ENCODE data around the gene SEMA3D. TPM values are rescaled to one million over a fixed set of nuclear protein-coding genes. Genes with fewer than 3 reads are reported as not detected.
A peak's percentile ranks its signal among the peaks of the same experiment; 100 is the strongest.

Gene SEMA3D
- total and polyA plus RNA-seq, 9 of the 15 experiments (the other 6 are each of a cell fraction or from before 2014, with no cell fraction given), result 0.01 to 0.10 (median 0.04) TPM; not detected in 1

DNA sequence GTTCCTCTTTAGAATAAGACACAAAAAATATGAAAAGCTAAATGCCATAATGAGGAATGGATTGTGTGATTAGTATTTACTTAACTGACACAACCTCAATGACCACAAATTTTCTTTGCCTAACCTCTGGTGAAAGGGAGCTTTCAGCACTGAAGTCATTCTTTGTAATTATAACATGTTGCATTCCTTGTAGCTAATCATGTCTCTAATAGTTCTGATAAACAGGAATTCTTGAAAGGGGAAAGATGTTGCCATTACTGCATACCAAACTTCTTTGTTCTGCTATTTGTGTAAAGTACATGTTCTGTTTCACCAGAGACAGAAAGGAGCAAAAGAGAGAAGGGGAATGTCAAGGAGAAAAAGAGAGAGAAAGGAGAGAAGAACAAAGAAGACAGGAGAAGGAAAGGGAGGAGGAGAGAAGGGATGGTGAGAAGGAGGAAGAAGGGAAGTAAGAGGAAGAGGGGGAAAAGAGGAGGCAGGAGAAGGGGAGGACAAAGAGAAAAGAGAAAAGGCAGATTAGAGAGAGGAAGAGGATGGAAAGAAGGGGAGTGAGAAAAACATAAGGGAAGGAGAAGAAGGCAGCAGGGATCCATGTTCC is 120.9 kb downstream of the SEMA3D start:
- no TSS peak for BruUV-seq (replicated peaks)
- Histone ChIP-seq H3K27ac (ENCODE audit: extremely low read depth, low read depth, low read length) (no peak overlapping the region), H3K27me3 (ENCODE audit: control insufficient read depth in 2 of 2, insufficient read depth in 2 of 2, low read length in 2 of 2) (no peaks in the 10 kb centered on the region), H3K36me3 (ENCODE audit: control insufficient read depth, insufficient read depth, low read length) (no peaks in the 10 kb centered on the region), H3K9me3 (replicated peaks; ENCODE audit: control insufficient read depth, insufficient read depth, low read depth, low read length) (no peaks in the 10 kb centered on the region), H3K9me1 (ENCODE audit: control insufficient read depth, insufficient read depth, low read length) (no peaks in the 10 kb centered on the region), H3K9ac (ENCODE audit: insufficient read depth in 1 of 2, low read depth in 2 of 2, low read length in 2 of 2) (no peak overlapping the region), H3K4me1 (replicated peaks in 1 of 2; ENCODE audit: control insufficient read depth in 2 of 2, insufficient read depth in 2 of 2, low read length in 2 of 2) (no peaks in the 10 kb centered on the region), H3K4me2 (ENCODE audit: insufficient read depth, low read length) (no peak overlapping the region), H4K20me1 (replicated peaks; ENCODE audit: control insufficient read depth, insufficient read depth, low read length) (no peaks in the 10 kb centered on the region), H3K79me2 (ENCODE audit: control insufficient read depth, insufficient read depth, low read length) (no peaks in the 10 kb centered on the region), H3K4me3 (no peak overlapping the region), H2AFZ (ENCODE audit: low read depth, low read length) (no peak overlapping the region)
- TF ChIP-seq ELF4 (CRISPR knock-in tag; IDR thresholded peaks at IDR 0.05) (peak; percentile 25; the same call in 1 of the 2 replicates), DPF2 (IDR thresholded peaks at IDR 0.05) (no peak)
- TF ChIP-seq, protein P1, sequence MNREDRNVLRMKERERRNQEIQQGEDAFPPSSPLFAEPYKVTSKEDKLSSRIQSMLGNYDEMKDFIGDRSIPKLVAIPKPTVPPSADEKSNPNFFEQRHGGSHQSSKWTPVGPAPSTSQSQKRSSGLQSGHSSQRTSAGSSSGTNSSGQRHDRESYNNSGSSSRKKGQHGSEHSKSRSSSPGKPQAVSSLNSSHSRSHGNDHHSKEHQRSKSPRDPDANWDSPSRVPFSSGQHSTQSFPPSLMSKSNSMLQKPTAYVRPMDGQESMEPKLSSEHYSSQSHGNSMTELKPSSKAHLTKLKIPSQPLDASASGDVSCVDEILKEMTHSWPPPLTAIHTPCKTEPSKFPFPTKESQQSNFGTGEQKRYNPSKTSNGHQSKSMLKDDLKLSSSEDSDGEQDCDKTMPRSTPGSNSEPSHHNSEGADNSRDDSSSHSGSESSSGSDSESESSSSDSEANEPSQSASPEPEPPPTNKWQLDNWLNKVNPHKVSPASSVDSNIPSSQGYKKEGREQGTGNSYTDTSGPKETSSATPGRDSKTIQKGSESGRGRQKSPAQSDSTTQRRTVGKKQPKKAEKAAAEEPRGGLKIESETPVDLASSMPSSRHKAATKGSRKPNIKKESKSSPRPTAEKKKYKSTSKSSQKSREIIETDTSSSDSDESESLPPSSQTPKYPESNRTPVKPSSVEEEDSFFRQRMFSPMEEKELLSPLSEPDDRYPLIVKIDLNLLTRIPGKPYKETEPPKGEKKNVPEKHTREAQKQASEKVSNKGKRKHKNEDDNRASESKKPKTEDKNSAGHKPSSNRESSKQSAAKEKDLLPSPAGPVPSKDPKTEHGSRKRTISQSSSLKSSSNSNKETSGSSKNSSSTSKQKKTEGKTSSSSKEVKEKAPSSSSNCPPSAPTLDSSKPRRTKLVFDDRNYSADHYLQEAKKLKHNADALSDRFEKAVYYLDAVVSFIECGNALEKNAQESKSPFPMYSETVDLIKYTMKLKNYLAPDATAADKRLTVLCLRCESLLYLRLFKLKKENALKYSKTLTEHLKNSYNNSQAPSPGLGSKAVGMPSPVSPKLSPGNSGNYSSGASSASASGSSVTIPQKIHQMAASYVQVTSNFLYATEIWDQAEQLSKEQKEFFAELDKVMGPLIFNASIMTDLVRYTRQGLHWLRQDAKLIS (CRISPR knock-in tag; IDR thresholded peaks at IDR 0.05), result no peak
- FAIRE-seq, result no peak
- in situ Hi-C loops (cut with MboI) (no loop called here), intact Hi-C loops (cut with micrococcal nuclease) (no loop called here)
- POLR2A ChIA-PET, result no interaction called here
- ATAC-seq, result no peak
- no peak for DNase-seq (ENCODE audit: extremely low read depth in 1 of 4, low spot score in 3 of 4)
- CTCF ChIA-PET (ENCODE audit: low intra/inter-chr PET ratio), result no interaction called here

All from K562 (cell line).